ENCODE results near the gene NEK10.

DNA sequence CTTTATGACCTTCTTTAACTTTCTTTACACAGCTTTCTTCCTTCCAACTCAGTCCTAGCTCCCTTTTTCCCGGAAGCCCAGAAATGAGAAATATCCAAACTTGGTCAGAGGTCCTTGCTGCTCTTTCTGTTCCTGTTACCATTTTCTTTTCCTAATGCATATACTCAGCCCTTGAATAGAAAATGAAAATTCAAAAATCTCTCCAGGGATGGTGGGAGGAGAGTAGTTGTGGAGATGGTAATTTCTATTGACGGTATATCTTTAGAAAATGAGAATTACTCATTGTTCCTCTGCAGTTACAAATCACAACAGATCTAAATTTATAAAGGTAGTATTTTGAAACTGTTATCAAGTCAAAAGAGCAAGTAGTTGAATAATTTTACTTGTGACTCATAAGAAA, 255.1 kb downstream of the NEK10 start:
- TF ChIP-seq, protein P1, sequence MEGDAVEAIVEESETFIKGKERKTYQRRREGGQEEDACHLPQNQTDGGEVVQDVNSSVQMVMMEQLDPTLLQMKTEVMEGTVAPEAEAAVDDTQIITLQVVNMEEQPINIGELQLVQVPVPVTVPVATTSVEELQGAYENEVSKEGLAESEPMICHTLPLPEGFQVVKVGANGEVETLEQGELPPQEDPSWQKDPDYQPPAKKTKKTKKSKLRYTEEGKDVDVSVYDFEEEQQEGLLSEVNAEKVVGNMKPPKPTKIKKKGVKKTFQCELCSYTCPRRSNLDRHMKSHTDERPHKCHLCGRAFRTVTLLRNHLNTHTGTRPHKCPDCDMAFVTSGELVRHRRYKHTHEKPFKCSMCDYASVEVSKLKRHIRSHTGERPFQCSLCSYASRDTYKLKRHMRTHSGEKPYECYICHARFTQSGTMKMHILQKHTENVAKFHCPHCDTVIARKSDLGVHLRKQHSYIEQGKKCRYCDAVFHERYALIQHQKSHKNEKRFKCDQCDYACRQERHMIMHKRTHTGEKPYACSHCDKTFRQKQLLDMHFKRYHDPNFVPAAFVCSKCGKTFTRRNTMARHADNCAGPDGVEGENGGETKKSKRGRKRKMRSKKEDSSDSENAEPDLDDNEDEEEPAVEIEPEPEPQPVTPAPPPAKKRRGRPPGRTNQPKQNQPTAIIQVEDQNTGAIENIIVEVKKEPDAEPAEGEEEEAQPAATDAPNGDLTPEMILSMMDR (conservative IDR thresholded peaks at IDR 0.05): no peak
- no peak for TF ChIP-seq ZFX (IDR thresholded peaks at IDR 0.05)

Data from C4-2B (cell line).